A673 (cell line): Measurements from ENCODE around the gene DPP10. TPM values are rescaled to one million over a fixed set of nuclear protein-coding genes. Genes with fewer than 3 reads are reported as not detected.

Source experiments
- BruUV-seq: library from RNA; stranded (reverse); fragments of 400-500 nt; replicated peaks from 2 replicates; lab custom pipeline; 2021; lab: Mats Ljungman, UMichigan
- CTCF ChIA-PET: fragments of 300-600 bp; sonication (Branson Sonifier 250); formaldehyde crosslinking; loops from one replicate; lab custom pipeline; 2022; ENCODE audit warnings: antibody characterized with exemption; lab: Charles Lee
- POLR2A ChIA-PET: fragments of 300-600 bp; sonication (Branson Sonifier 250); formaldehyde crosslinking; loops from one replicate; lab custom pipeline; 2022; ENCODE audit warnings: antibody characterized with exemption; ENCODE audit not compliant: low non-redundant PET; lab: Charles Lee
- DNase-seq: peaks from one replicate; pipeline ENCODE4 v3.0.0-alpha.2; 2015; ENCODE audit warnings: low spot score
- H3K27ac ChIP-seq: fragments of 200-600 bp; sonication (generic); 2 replicates; pipeline ENCODE4 v1.5.1; 2016; ENCODE audit warnings: mixed run types, low read depth, mild to moderate bottlenecking, mixed read lengths, antibody characterized with exemption, low read length; ENCODE audit not compliant: poor library complexity, severe bottlenecking
- H3K27me3 ChIP-seq: fragments of 200-600 bp; sonication (generic); replicated peaks from 2 replicates; pipeline ENCODE4 v1.6.1; 2017; ENCODE audit warnings: mixed run types, low read depth, mild to moderate bottlenecking, mixed read lengths, antibody characterized with exemption, low read length; ENCODE audit not compliant: insufficient read depth, poor library complexity
- H3K36me3 ChIP-seq: fragments of 200-600 bp; sonication (generic); 2 replicates; pipeline ENCODE4 v1.6.1; 2016; ENCODE audit warnings: mixed run types, mild to moderate bottlenecking, mixed read lengths, antibody characterized with exemption, low read length; ENCODE audit not compliant: insufficient read depth, poor library complexity, severe bottlenecking
- H3K4me1 ChIP-seq: fragments of 200-600 bp; sonication (generic); 2 replicates; pipeline ENCODE4 v1.6.1; 2017; ENCODE audit warnings: mixed run types, mild to moderate bottlenecking, mixed read lengths, antibody characterized with exemption, low read length; ENCODE audit not compliant: insufficient read depth, poor library complexity, severe bottlenecking
- H3K4me3 ChIP-seq: fragments of 200-600 bp; sonication (generic); 2 replicates; pipeline ENCODE4 v1.5.1; 2016; ENCODE audit warnings: low read depth, mixed run types, mild to moderate bottlenecking, mixed read lengths, low read length; ENCODE audit not compliant: poor library complexity, severe bottlenecking
- H3K9me3 ChIP-seq: fragments of 200-600 bp; sonication (generic); 2 replicates; pipeline ENCODE4 v1.6.1; 2016; ENCODE audit warnings: mixed run types, low read depth, mild to moderate bottlenecking, mixed read lengths, antibody characterized with exemption, low read length; ENCODE audit not compliant: poor library complexity, severe bottlenecking
- CTCF ChIP-seq: fragments of 300-800, 200-600 bp; sonication (generic); conservative IDR thresholded peaks from 2 replicates; pipeline ENCODE4 v1.5.1; 2017; ENCODE audit warnings: low read depth, mild to moderate bottlenecking, antibody characterized with exemption, low read length, moderate library complexity, mixed read lengths
- EZH2 ChIP-seq: fragments of 200-600 bp; sonication (generic); IDR thresholded peaks from 2 replicates; pipeline ENCODE4 v1.6.1; 2017; ENCODE audit warnings: borderline replicate concordance, low read depth, mild to moderate bottlenecking, mixed read lengths, antibody characterized with exemption, low read length; ENCODE audit not compliant: poor library complexity, severe bottlenecking
- intact Hi-C: fragments of 100-400 bp; cut with micrococcal nuclease; formaldehyde crosslinking; loops from one replicate; pipeline ENCODE4 v1.10.0; 2022; ENCODE audit not compliant: unreplicated experiment
- total RNA-seq: library from RNA; stranded (reverse); gene quantifications from 2 replicates; pipeline ENCODE4 v1.2.3, GENCODE V29; 2021

The DPP10 gene
- total RNA-seq, 1 experiment from 2014 or later, result not detected

- H3K27me3 ChIP-seq, result no peaks in the 10 kb centered on the region
- no peaks in the 10 kb centered on the region for H3K4me1 ChIP-seq
- CTCF ChIA-PET, result no interaction called here
- TF ChIP-seq EZH2, result no peak
- TF ChIP-seq CTCF, result no peak
- intact Hi-C loops, result no loop called here
- H3K4me3 ChIP-seq, result no peak overlapping the region
- peaks cover 15% of the 10 kb centered on the region for H3K9me3 ChIP-seq
- POLR2A ChIA-PET, result no interaction called here
- BruUV-seq, result no TSS peak
- H3K27ac ChIP-seq, result no peak overlapping the region
- no peaks in the 10 kb centered on the region for H3K36me3 ChIP-seq
- no peak for DNase-seq
Observed at GRCh38 chr2:115554153-115554552, 1111.7 kb downstream of the DPP10 start.

- intact Hi-C loops, result no loop called here
- DNase-seq, result no peak
- Histone ChIP-seq H3K27me3 (no peaks in the 10 kb centered on the region), H3K9me3 (peaks cover 9% of the 10 kb centered on the region), H3K4me1 (no peaks in the 10 kb centered on the region), H3K36me3 (no peaks in the 10 kb centered on the region), H3K4me3 (no peak overlapping the region), H3K27ac (no peak overlapping the region)
- POLR2A ChIA-PET, result no interaction called here
- TF ChIP-seq EZH2 (no peak), CTCF (no peak)
- no TSS peak for BruUV-seq
- CTCF ChIA-PET, result no interaction called here
Observed at GRCh38 chr2:115558725-115559124, 1116.3 kb downstream of the DPP10 start.

GRCh38 chr2:115560666-115561065 lies 1118.2 kb downstream of the DPP10 start:
- peaks cover 5% of the 10 kb centered on the region for H3K9me3 ChIP-seq
- H3K27me3 ChIP-seq, result no peaks in the 10 kb centered on the region
- no peak for DNase-seq
- no peaks in the 10 kb centered on the region for H3K4me1 ChIP-seq
- POLR2A ChIA-PET, result no interaction called here
- H3K4me3 ChIP-seq, result no peak overlapping the region
- no peaks in the 10 kb centered on the region for H3K36me3 ChIP-seq
- intact Hi-C loops, result no loop called here
- H3K27ac ChIP-seq, result no peak overlapping the region
- CTCF ChIA-PET, result no interaction called here
- no peak for TF ChIP-seq EZH2
- no peak for TF ChIP-seq CTCF
- no TSS peak for BruUV-seq
